ENCODE measurements around the gene HOXB4.

Gene HOXB4

DNA sequence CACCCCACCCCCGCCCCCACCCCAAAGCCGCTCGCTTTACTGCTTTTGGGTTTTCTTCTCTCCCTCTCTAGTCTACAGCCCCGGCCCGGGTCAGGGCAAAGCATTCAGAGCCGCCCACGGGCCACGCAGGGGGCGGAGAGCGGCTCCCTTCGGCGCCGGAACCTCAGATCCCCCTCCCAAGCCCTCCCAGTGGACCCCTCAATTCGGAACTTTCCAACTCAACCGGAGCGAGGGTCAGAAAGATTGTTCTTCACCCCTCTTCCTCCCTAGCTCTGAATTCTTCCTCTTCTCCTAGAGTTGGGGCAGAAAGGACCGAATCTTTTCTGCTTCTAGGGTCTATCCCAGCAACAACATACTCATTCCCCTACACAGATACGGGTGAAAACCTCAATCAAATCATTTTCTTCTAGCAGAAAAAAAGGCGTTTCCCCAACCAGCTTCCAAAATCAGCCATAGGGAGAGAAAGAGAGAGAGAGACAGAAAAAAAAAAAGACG is 34.2 kb downstream of the HOXB4 start:
- no peak for DNase-seq
- Histone ChIP-seq H3K27ac (ENCODE audit: insufficient read depth, low read length, poor library complexity, severe bottlenecking) (peak overlapping the region; percentile 89), H3K36me3 (ENCODE audit: control insufficient read depth, insufficient read depth, low read length) (no peaks in the 10 kb centered on the region), H3K27me3 (replicated peaks; ENCODE audit: control insufficient read depth, insufficient read depth, low read length, poor library complexity, severe bottlenecking) (no peaks in the 10 kb centered on the region), H3K4me1 (ENCODE audit: control insufficient read depth, insufficient read depth, low read length, poor library complexity, severe bottlenecking) (peaks cover 28% of the 10 kb centered on the region), H3K4me3 (ENCODE audit: insufficient read depth, low read depth, low read length, poor library complexity, severe bottlenecking) (peak overlapping the region; percentile 77), H3K9me3 (ENCODE audit: control insufficient read depth, low read length) (no peaks in the 10 kb centered on the region)

- Histone ChIP-seq H3K4me1 (ENCODE audit: control insufficient read depth, insufficient read depth, low read length, poor library complexity, severe bottlenecking) (peaks cover 23% of the 10 kb centered on the region), H3K9me3 (ENCODE audit: control insufficient read depth, low read length) (no peaks in the 10 kb centered on the region), H3K36me3 (ENCODE audit: control insufficient read depth, insufficient read depth, low read length) (no peaks in the 10 kb centered on the region), H3K27ac (ENCODE audit: insufficient read depth, low read length, poor library complexity, severe bottlenecking) (peak overlapping the region; percentile 89), H3K4me3 (ENCODE audit: insufficient read depth, low read depth, low read length, poor library complexity, severe bottlenecking) (peak overlapping the region; percentile 77), H3K27me3 (replicated peaks; ENCODE audit: control insufficient read depth, insufficient read depth, low read length, poor library complexity, severe bottlenecking) (no peaks in the 10 kb centered on the region)
- DNase-seq = peak in 2 of 3 donors; percentile 42 to 46
Observed at GRCh38 chr17:48543107-48543853, 34.9 kb downstream of the HOXB4 start.

GRCh38 chr17:48542698-48543106 is 35.4 kb downstream of the HOXB4 start:
- Histone ChIP-seq H3K27ac (ENCODE audit: insufficient read depth, low read length, poor library complexity, severe bottlenecking) (peak overlapping the region; percentile 89), H3K9me3 (ENCODE audit: control insufficient read depth, low read length) (no peaks in the 10 kb centered on the region), H3K27me3 (replicated peaks; ENCODE audit: control insufficient read depth, insufficient read depth, low read length, poor library complexity, severe bottlenecking) (no peaks in the 10 kb centered on the region), H3K4me3 (ENCODE audit: insufficient read depth, low read depth, low read length, poor library complexity, severe bottlenecking) (peak overlapping the region; percentile 77), H3K4me1 (ENCODE audit: control insufficient read depth, insufficient read depth, low read length, poor library complexity, severe bottlenecking) (peaks cover 23% of the 10 kb centered on the region), H3K36me3 (ENCODE audit: control insufficient read depth, insufficient read depth, low read length) (no peaks in the 10 kb centered on the region)
- DNase-seq = no peak

GRCh38 chr17:48542114-48542656 is 36.0 kb downstream of the HOXB4 start:
- Histone ChIP-seq H3K4me1 (ENCODE audit: control insufficient read depth, insufficient read depth, low read length, poor library complexity, severe bottlenecking) (peaks cover 23% of the 10 kb centered on the region), H3K9me3 (ENCODE audit: control insufficient read depth, low read length) (no peaks in the 10 kb centered on the region), H3K36me3 (ENCODE audit: control insufficient read depth, insufficient read depth, low read length) (no peaks in the 10 kb centered on the region), H3K4me3 (ENCODE audit: insufficient read depth, low read depth, low read length, poor library complexity, severe bottlenecking) (peak overlapping the region; percentile 77), H3K27ac (ENCODE audit: insufficient read depth, low read length, poor library complexity, severe bottlenecking) (peak overlapping the region; percentile 89), H3K27me3 (replicated peaks; ENCODE audit: control insufficient read depth, insufficient read depth, low read length, poor library complexity, severe bottlenecking) (no peaks in the 10 kb centered on the region)
- DNase-seq = no peak

DNA sequence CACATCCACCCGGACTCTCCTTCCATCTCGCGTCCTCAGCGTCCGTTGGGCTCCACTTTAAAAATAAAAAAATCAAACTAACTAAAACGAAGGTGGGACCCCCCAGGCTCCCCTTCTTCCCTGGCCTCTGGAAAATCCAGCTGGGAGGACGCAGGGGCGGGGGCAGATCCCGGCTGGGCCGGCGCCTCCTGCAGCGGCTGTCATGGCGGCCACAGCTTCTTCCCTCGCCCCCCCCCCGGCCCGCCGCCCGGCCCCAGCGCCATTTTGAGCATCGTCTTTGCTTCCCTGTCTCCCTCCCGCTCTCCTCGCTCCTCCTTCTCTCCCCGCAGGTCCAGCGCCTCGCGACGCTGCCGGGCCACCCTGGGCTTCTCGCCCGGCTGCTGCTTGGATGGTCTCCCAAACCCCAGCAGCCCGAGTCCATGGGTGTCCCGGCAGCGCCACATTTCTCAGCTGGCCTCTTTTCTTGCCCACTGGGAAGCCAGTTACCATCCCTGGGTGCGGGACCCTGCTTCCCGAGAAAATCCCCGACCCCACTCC is 36.5 kb downstream of the HOXB4 start:
- Histone ChIP-seq H3K4me3 (ENCODE audit: insufficient read depth, low read depth, low read length, poor library complexity, severe bottlenecking) (peak overlapping the region; percentile 77), H3K27me3 (replicated peaks; ENCODE audit: control insufficient read depth, insufficient read depth, low read length, poor library complexity, severe bottlenecking) (no peaks in the 10 kb centered on the region), H3K4me1 (ENCODE audit: control insufficient read depth, insufficient read depth, low read length, poor library complexity, severe bottlenecking) (peaks cover 21% of the 10 kb centered on the region), H3K36me3 (ENCODE audit: control insufficient read depth, insufficient read depth, low read length) (no peaks in the 10 kb centered on the region), H3K9me3 (ENCODE audit: control insufficient read depth, low read length) (no peaks in the 10 kb centered on the region), H3K27ac (ENCODE audit: insufficient read depth, low read length, poor library complexity, severe bottlenecking) (peak overlapping the region; percentile 89)
- DNase-seq = peak in 2 of 3 donors; percentile 16 to 22

GRCh38 chr17:48541036-48541576 is 37.0 kb downstream of the HOXB4 start:
- no peaks in the 10 kb centered on the region for H3K36me3 ChIP-seq (ENCODE audit: control insufficient read depth, insufficient read depth, low read length)
- H3K9me3 ChIP-seq (ENCODE audit: control insufficient read depth, low read length) = no peaks in the 10 kb centered on the region
- no peaks in the 10 kb centered on the region for H3K27me3 ChIP-seq (replicated peaks; ENCODE audit: control insufficient read depth, insufficient read depth, low read length, poor library complexity, severe bottlenecking)
- DNase-seq = no peak
- peaks cover 16% of the 10 kb centered on the region for H3K4me1 ChIP-seq (ENCODE audit: control insufficient read depth, insufficient read depth, low read length, poor library complexity, severe bottlenecking)
- peak overlapping the region; percentile 77 for H3K4me3 ChIP-seq (ENCODE audit: insufficient read depth, low read depth, low read length, poor library complexity, severe bottlenecking)
- H3K27ac ChIP-seq (ENCODE audit: insufficient read depth, low read length, poor library complexity, severe bottlenecking) = peak overlapping the region; percentile 89

- Histone ChIP-seq H3K27me3 (replicated peaks; ENCODE audit: control insufficient read depth, insufficient read depth, low read length, poor library complexity, severe bottlenecking) (no peaks in the 10 kb centered on the region), H3K36me3 (ENCODE audit: control insufficient read depth, insufficient read depth, low read length) (no peaks in the 10 kb centered on the region), H3K27ac (ENCODE audit: insufficient read depth, low read length, poor library complexity, severe bottlenecking) (no peak overlapping the region), H3K4me3 (ENCODE audit: insufficient read depth, low read depth, low read length, poor library complexity, severe bottlenecking) (no peak overlapping the region), H3K9me3 (ENCODE audit: control insufficient read depth, low read length) (no peaks in the 10 kb centered on the region), H3K4me1 (ENCODE audit: control insufficient read depth, insufficient read depth, low read length, poor library complexity, severe bottlenecking) (peaks cover 16% of the 10 kb centered on the region)
- no peak for DNase-seq
Observed at GRCh38 chr17:48540213-48540612, 37.9 kb downstream of the HOXB4 start.

DNA sequence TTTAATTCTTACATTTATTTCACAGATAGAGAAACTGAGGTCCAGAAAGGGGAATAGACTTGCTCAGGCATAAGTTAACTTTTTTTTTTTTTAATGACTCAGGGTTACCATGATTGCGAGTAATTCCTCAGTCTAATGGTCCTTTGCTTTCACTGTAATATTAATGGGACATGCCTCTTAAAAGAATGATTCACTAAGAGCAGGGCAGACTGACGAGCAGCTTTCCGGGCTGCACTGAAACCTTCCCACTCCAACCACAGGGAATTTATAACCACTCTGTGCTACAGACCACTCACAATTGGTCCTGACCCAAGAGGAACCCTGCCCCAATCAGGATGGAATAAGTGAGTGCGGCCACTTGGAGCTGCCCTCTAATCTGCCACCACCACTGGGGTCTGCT is 39.0 kb downstream of the HOXB4 start:
- H3K36me3 ChIP-seq (ENCODE audit: control insufficient read depth, insufficient read depth, low read length) = no peaks in the 10 kb centered on the region
- no peak overlapping the region for H3K27ac ChIP-seq (ENCODE audit: insufficient read depth, low read length, poor library complexity, severe bottlenecking)
- DNase-seq = no peak
- H3K4me3 ChIP-seq (ENCODE audit: insufficient read depth, low read depth, low read length, poor library complexity, severe bottlenecking) = no peak overlapping the region
- no peaks in the 10 kb centered on the region for H3K27me3 ChIP-seq (replicated peaks; ENCODE audit: control insufficient read depth, insufficient read depth, low read length, poor library complexity, severe bottlenecking)
- H3K9me3 ChIP-seq (ENCODE audit: control insufficient read depth, low read length) = no peaks in the 10 kb centered on the region
- H3K4me1 ChIP-seq (ENCODE audit: control insufficient read depth, insufficient read depth, low read length, poor library complexity, severe bottlenecking) = peaks cover 12% of the 10 kb centered on the region

GRCh38 chr17:48537316-48537715 is 40.8 kb downstream of the HOXB4 start:
- H3K27ac ChIP-seq (ENCODE audit: insufficient read depth, low read length, poor library complexity, severe bottlenecking) = no peak overlapping the region
- no peak for DNase-seq
- no peak overlapping the region for H3K4me3 ChIP-seq (ENCODE audit: insufficient read depth, low read depth, low read length, poor library complexity, severe bottlenecking)
- no peaks in the 10 kb centered on the region for H3K9me3 ChIP-seq (ENCODE audit: control insufficient read depth, low read length)
- H3K36me3 ChIP-seq (ENCODE audit: control insufficient read depth, insufficient read depth, low read length) = no peaks in the 10 kb centered on the region
- no peaks in the 10 kb centered on the region for H3K27me3 ChIP-seq (replicated peaks; ENCODE audit: control insufficient read depth, insufficient read depth, low read length, poor library complexity, severe bottlenecking)
- H3K4me1 ChIP-seq (ENCODE audit: control insufficient read depth, insufficient read depth, low read length, poor library complexity, severe bottlenecking) = peaks cover 3% of the 10 kb centered on the region
